BLaER1 (cell line): Measurements from ENCODE around the gene EHMT1.

Experiments used
- H3K27ac ChIP-seq: shearing (Covaris generic); formaldehyde crosslinking; 2 replicates; pipeline ENCODE4 v1.8.1; 2022
- H3K27me3 ChIP-seq: shearing (Covaris generic); formaldehyde crosslinking; 2 replicates; pipeline ENCODE4 v1.8.1; 2022
- H3K36me3 ChIP-seq: shearing (Covaris generic); formaldehyde crosslinking; 2 replicates; pipeline ENCODE4 v1.8.1; 2022
- H3K4me1 ChIP-seq: shearing (Covaris generic); formaldehyde crosslinking; 2 replicates; pipeline ENCODE4 v1.8.1; 2022
- H3K4me2 ChIP-seq: shearing (Covaris generic); formaldehyde crosslinking; 2 replicates; pipeline ENCODE4 v1.8.1; 2022
- H3K4me3 ChIP-seq: shearing (Covaris generic); formaldehyde crosslinking; 2 replicates; pipeline ENCODE4 v1.8.1; 2022
- H3K9ac ChIP-seq: shearing (Covaris generic); formaldehyde crosslinking; 2 replicates; pipeline ENCODE4 v1.8.1; 2022
- H3K9me3 ChIP-seq: shearing (Covaris generic); formaldehyde crosslinking; 2 replicates; pipeline ENCODE4 v1.8.1; 2022
- H4K20me1 ChIP-seq: shearing (Covaris generic); formaldehyde crosslinking; 2 replicates; pipeline ENCODE4 v1.8.1; 2022
- Cebpa-rat ChIP-seq: shearing (Covaris generic); IDR thresholded peaks from 2 replicates; pipeline ENCODE4 v1.8.1; 2022

The EHMT1 gene

DNA sequence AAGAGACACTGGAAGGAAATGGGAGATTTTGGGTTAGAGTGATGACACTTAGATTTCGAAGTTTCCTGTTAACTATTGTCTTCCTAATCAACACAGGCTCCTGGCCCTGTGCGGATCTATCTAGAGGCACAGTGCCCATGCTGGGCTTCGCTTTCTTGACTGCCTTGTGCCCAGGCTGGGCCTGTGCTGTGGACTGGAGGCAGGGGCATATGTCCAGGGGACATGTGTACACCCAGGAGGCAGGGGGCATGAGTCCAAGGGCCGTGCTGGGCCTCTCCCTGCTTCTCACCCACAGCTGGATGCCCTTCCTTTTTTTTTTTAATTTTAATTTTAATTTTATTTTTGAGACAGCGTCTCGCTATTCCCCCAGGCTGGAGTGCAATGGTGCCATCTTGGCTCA is 37.6 kb downstream of the EHMT1 start:
- Histone ChIP-seq H3K9me3 (no peaks in the 10 kb centered on the region), H3K9ac (no peak overlapping the region), H3K27me3 (no peaks in the 10 kb centered on the region), H3K4me1 (peaks cover 34% of the 10 kb centered on the region), H4K20me1 (peaks cover 98% of the 10 kb centered on the region), H3K27ac (no peak overlapping the region), H3K36me3 (peaks cover 78% of the 10 kb centered on the region), H3K4me2 (no peak overlapping the region), H3K4me3 (no peak overlapping the region)
- no peak for TF ChIP-seq Cebpa-rat

DNA sequence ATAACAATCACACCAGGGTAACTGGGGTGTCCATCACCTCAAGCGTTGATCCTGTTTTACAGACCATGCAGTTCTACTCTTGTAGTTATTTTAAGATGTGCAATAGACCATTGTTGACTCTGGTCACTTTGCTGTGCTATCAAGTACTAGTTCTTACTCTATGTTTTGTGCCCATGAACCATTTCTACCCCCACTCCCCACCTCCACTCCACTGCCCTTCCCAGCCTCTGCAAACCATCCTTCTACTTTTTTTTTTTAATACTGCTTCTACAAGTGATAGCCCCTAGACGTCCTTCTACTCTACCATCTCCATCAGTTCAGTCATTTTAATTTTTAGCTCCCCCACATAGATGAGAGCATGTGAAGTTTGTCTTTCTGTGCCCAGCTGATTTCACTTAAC is 38.8 kb downstream of the EHMT1 start:
- Histone ChIP-seq H3K9ac (no peak overlapping the region), H3K4me2 (no peak overlapping the region), H3K27me3 (no peaks in the 10 kb centered on the region), H3K4me3 (no peak overlapping the region), H3K27ac (no peak overlapping the region), H3K4me1 (peaks cover 34% of the 10 kb centered on the region), H3K9me3 (no peaks in the 10 kb centered on the region), H4K20me1 (peaks cover 98% of the 10 kb centered on the region), H3K36me3 (peaks cover 78% of the 10 kb centered on the region)
- no peak for TF ChIP-seq Cebpa-rat

DNA sequence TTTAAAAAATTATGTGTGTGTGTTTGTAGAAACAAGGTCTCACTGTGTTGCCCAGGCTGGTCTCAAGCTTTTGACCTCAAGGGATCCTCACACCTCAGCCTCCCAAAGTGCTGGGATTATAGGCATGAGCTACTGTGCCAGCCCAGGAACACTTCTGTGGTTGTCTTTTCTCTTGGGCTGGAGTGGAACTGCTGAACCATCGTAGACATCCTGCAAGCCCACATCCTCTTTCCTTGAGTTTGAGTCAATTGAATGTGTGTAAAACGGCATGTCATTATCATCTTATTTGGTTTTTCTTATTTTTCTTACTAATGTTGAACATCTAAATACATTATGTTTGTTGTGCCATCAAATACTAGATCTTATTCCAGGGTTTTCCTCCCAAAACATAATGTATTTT is 40.0 kb downstream of the EHMT1 start:
- Histone ChIP-seq H3K9ac (no peak overlapping the region), H3K27me3 (no peaks in the 10 kb centered on the region), H3K27ac (no peak overlapping the region), H3K4me2 (peak overlapping the region; percentile 30; the same call in 1 of the 2 replicates), H3K36me3 (peaks cover 75% of the 10 kb centered on the region), H4K20me1 (peaks cover 98% of the 10 kb centered on the region), H3K4me3 (no peak overlapping the region), H3K9me3 (no peaks in the 10 kb centered on the region), H3K4me1 (peaks cover 44% of the 10 kb centered on the region)
- TF ChIP-seq Cebpa-rat: no peak

DNA sequence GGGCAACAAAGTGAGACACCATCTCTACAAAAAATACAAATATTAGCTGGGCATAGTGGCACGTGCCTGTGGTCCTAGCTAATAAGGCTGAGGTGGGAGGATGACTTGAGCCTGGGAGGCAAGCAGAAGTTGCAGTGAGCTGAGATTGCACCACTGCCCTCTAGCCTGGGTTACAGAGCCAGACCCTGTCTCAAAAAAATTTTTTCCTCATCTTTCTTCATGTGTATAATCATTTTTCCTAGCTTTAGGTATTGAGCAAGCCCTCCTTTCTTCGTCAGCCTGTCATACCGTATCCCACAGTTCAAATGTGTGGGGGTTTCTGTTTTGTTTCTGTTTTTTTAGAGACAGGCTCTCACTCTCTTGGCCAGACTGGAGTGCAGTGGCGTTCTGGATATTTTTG is 41.3 kb downstream of the EHMT1 start:
- no peaks in the 10 kb centered on the region for H3K9me3 ChIP-seq
- H3K4me3 ChIP-seq: no peak overlapping the region
- no peak for TF ChIP-seq Cebpa-rat
- no peaks in the 10 kb centered on the region for H3K27me3 ChIP-seq
- no peak overlapping the region for H3K27ac ChIP-seq
- no peak overlapping the region for H3K4me2 ChIP-seq
- peaks cover 73% of the 10 kb centered on the region for H3K36me3 ChIP-seq
- peaks cover 56% of the 10 kb centered on the region for H3K4me1 ChIP-seq
- H4K20me1 ChIP-seq: peaks cover 100% of the 10 kb centered on the region
- no peak overlapping the region for H3K9ac ChIP-seq

DNA sequence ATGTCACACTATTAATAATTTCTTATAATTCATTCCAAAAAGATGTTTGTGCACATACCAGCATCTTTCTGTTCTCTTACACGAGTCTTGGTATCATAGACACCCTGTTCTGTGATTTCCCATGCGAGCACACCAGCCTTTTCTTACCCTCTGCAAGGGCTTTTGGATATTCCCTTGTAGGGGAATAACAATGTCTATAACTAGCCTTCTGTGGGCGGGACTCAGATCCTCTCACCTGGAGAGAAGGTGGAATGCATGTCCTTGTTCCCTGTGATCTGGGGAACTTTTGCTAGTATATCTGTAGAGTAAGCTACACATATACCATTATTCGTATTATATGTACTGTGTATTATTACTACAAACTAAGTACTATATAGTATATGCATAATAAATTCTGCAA is 44.8 kb downstream of the EHMT1 start:
- Histone ChIP-seq H4K20me1 (peaks cover 100% of the 10 kb centered on the region), H3K27me3 (no peaks in the 10 kb centered on the region), H3K36me3 (peaks cover 61% of the 10 kb centered on the region), H3K9me3 (no peaks in the 10 kb centered on the region), H3K9ac (no peak overlapping the region), H3K4me1 (peaks cover 60% of the 10 kb centered on the region), H3K4me3 (no peak overlapping the region), H3K4me2 (peak overlapping the region; percentile 32; the same call in 1 of the 2 replicates), H3K27ac (no peak overlapping the region)
- TF ChIP-seq Cebpa-rat: no peak

DNA sequence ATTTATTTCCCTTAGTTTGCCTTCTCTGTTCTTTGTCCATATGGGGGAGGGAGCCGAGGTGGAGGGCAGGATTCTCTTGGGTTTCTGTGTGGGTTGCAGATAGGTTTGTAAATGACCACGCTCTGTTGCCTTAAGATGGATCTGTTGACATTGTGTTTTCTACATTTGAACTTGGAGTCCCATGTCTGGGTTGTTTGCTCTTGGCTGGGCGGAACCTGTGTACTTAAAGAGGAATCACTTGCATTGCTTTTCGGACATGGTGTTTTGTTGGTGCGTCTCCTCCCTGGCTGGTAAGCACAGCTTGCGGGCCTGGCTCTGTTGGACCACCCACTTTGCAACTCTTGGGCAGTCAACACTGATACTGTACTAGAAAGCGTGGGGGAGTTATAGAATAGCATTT is 45.9 kb downstream of the EHMT1 start:
- Histone ChIP-seq H3K27ac (no peak overlapping the region), H3K4me1 (peaks cover 59% of the 10 kb centered on the region), H4K20me1 (peaks cover 100% of the 10 kb centered on the region), H3K27me3 (no peaks in the 10 kb centered on the region), H3K4me3 (no peak overlapping the region), H3K9me3 (no peaks in the 10 kb centered on the region), H3K36me3 (peaks cover 64% of the 10 kb centered on the region), H3K9ac (no peak overlapping the region), H3K4me2 (peak overlapping the region; percentile 32)
- TF ChIP-seq Cebpa-rat: no peak

DNA sequence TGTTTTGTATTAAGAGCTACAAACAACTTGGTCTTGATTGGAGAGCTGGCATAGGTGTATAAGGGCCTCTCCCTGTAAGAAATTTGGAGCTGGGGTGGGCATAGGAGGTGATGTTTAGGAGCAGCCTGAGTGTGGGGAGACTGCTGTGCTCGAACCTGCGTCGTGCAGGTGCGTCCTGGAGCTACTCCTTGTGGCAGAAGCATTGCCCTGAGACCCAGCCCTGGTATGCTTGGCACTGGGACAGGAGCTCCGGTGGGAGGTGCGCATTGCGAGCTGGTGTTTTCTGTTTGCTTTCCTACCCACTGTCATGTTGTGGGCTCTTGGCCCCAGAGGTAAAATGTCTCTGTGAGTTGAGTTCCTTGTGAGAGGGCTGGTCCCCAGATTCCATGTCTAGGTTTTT is 46.4 kb downstream of the EHMT1 start:
- Histone ChIP-seq H3K4me1 (peaks cover 61% of the 10 kb centered on the region), H3K9ac (no peak overlapping the region), H3K4me3 (no peak overlapping the region), H3K27me3 (no peaks in the 10 kb centered on the region), H3K36me3 (peaks cover 63% of the 10 kb centered on the region), H3K4me2 (no peak overlapping the region), H3K27ac (no peak overlapping the region), H4K20me1 (peaks cover 100% of the 10 kb centered on the region), H3K9me3 (no peaks in the 10 kb centered on the region)
- TF ChIP-seq Cebpa-rat: no peak

DNA sequence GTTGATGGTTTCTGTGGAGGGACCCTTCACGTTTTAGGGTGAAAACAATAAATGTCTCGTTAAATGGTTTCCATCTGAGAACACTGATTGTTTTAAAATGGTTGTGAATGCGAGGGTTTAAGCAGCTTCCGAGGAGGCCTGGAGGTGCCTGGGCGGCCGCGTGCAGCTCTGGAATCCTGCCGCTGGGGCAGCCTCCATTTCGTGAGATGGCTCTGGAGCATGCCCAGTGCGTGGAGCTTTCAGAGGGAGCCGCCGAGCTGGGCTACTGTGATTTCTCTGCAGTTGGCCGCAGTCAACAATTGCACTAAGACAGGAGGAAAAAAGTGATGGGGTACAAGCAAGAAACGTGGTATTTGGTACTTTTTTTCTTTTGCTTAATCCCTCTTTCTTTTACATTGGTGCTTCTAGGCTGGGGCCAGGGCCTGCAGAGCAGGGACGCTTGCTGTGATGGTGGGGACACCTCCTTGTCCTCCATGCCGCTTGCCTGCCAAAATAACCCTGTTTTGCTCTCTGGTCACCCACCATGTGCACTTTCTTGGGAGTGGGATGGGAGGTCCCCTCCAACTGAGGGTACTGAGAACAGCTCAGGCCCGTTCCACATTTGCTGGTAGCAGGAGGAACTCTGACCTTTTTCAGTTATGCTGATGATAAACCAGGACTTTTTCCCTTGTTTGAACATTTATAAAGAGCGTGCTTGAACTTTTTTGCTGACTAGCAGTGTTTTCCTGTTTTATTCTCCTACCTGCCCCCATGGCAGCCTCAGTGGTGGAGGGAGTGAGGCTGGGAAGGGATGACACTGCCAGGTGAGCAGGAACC is 47.1 kb downstream of the EHMT1 start:
- H3K9ac ChIP-seq: no peak overlapping the region
- no peak for TF ChIP-seq Cebpa-rat
- peaks cover 62% of the 10 kb centered on the region for H3K4me1 ChIP-seq
- no peak overlapping the region for H3K27ac ChIP-seq
- H3K9me3 ChIP-seq: no peaks in the 10 kb centered on the region
- H4K20me1 ChIP-seq: peaks cover 100% of the 10 kb centered on the region
- no peaks in the 10 kb centered on the region for H3K27me3 ChIP-seq
- H3K4me2 ChIP-seq: peak overlapping the region; percentile 53
- H3K36me3 ChIP-seq: peaks cover 63% of the 10 kb centered on the region
- H3K4me3 ChIP-seq: no peak overlapping the region

DNA sequence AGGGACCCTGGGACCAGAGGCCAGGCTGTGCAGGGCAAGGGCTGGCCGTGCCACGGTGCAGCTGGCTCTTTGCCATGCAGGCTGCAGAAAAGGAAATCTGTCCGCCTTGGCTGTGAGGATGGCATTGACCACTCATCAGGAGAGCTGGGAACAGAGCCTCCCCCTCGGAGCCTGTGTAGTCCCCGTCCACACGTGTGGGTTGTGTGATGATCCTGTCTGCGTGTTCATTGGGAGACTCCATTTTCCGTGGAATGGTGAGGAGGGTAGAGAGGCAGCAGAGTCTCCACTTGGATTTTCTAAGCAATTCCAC is 47.7 kb downstream of the EHMT1 start:
- no peak overlapping the region for H3K27ac ChIP-seq
- no peak overlapping the region for H3K9ac ChIP-seq
- H3K4me3 ChIP-seq: no peak overlapping the region

DNA sequence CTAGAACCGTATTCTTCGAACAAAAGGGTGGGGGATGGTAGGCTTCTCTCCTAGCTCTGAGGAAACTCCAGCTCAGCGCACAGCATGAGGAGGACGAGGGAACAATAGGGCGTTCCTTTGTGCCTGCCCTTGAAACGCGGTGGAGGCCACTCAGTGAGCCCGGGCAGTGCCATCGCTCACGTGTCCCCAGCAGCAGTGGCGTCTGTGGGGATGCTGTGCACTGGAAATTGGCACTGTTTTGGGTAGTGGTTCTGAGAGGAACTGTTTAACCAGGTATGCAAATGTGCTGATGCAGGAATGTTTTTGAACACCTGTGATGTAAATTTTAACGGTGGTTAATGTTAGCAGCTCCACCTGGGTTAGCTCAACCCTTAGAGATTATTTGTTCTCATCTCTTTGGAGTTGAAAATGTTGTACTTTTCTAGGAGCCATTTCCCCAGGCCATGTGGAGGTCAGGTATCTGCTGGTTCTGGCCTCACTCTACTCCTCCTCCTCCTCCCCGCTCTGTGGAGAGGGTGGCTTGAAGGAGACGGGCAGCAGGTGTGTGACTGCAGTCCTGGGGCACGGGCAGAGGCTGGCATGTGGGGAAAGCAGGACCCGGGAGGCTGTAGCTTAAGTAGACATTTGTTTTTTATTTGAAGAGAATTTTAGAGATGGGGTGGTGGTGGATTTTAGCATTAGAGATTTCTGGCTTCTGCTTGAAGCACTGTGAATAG is 48.3 kb downstream of the EHMT1 start:
- Histone ChIP-seq H4K20me1 (peaks cover 100% of the 10 kb centered on the region), H3K9me3 (no peaks in the 10 kb centered on the region), H3K27ac (no peak overlapping the region), H3K4me3 (no peak overlapping the region), H3K4me2 (peak overlapping the region; percentile 53), H3K27me3 (no peaks in the 10 kb centered on the region), H3K9ac (no peak overlapping the region), H3K36me3 (peaks cover 55% of the 10 kb centered on the region), H3K4me1 (peaks cover 74% of the 10 kb centered on the region)
- TF ChIP-seq Cebpa-rat: no peak

More for the DNA sequence above, 47.7 kb downstream of the EHMT1 start:
- no peaks in the 10 kb centered on the region for H3K27me3 ChIP-seq
- H4K20me1 ChIP-seq: peaks cover 100% of the 10 kb centered on the region
- no peaks in the 10 kb centered on the region for H3K9me3 ChIP-seq
- peak overlapping the region; percentile 53 for H3K4me2 ChIP-seq
- H3K4me1 ChIP-seq: peaks cover 68% of the 10 kb centered on the region
- peaks cover 62% of the 10 kb centered on the region for H3K36me3 ChIP-seq
- no peak for TF ChIP-seq Cebpa-rat
